ENCODE data around the gene EGLN3.
"Not testable (repeated sequence)": the region's sequence is repeated elsewhere in the genome, so short reads cannot be mapped to it uniquely, and the experiment has no call there.

Gene EGLN3

GRCh38 chr14:33932576-33933345 is 18.1 kb downstream of the EGLN3 start:
- no peaks in the 10 kb centered on the region for H3K4me1 Mint-ChIP-seq
- H3K27ac Mint-ChIP-seq, result no peak overlapping the region
- no peak for DNase-seq (ENCODE audit: low spot score in 2 of 2)
- H3K4me3 Mint-ChIP-seq, result no peak overlapping the region
- no peaks in the 10 kb centered on the region for H3K36me3 Mint-ChIP-seq
- H3K9me3 Mint-ChIP-seq, result peaks cover 3% of the 10 kb centered on the region
- ATAC-seq, result no peak

GRCh38 chr14:33932033-33932432 is 18.8 kb downstream of the EGLN3 start:
- Mint-ChIP-seq H3K4me3 (no peak overlapping the region), H3K4me1 (no peaks in the 10 kb centered on the region), H3K36me3 (no peaks in the 10 kb centered on the region), H3K9me3 (peaks cover 3% of the 10 kb centered on the region), H3K27ac (no peak overlapping the region)
- no peak for ATAC-seq
- DNase-seq (ENCODE audit: low spot score in 2 of 2), result no peak

GRCh38 chr14:33931461-33931860 is 19.4 kb downstream of the EGLN3 start:
- DNase-seq (ENCODE audit: low spot score in 2 of 2) (no peak), ATAC-seq (no peak)
- Mint-ChIP-seq H3K4me3 (no peak overlapping the region), H3K9me3 (peaks cover 3% of the 10 kb centered on the region), H3K27ac (no peak overlapping the region), H3K4me1 (no peaks in the 10 kb centered on the region), H3K36me3 (no peaks in the 10 kb centered on the region)

- H3K4me3 Mint-ChIP-seq, result no peak overlapping the region
- ATAC-seq (no peak), DNase-seq (ENCODE audit: low spot score in 2 of 2) (no peak)
- peaks cover 3% of the 10 kb centered on the region for H3K9me3 Mint-ChIP-seq
- no peak overlapping the region for H3K27ac Mint-ChIP-seq
- no peaks in the 10 kb centered on the region for H3K36me3 Mint-ChIP-seq
- no peaks in the 10 kb centered on the region for H3K4me1 Mint-ChIP-seq
These were observed 20.4 kb downstream of the EGLN3 start for GRCh38 chr14:33930439-33930838.

- no peaks in the 10 kb centered on the region for H3K36me3 Mint-ChIP-seq
- DNase-seq (ENCODE audit: low spot score in 2 of 2) (no peak), ATAC-seq (no peak)
- no peak overlapping the region for H3K27ac Mint-ChIP-seq
- no peak overlapping the region for H3K4me3 Mint-ChIP-seq
- no peaks in the 10 kb centered on the region for H3K4me1 Mint-ChIP-seq
- H3K9me3 Mint-ChIP-seq, result peaks cover 3% of the 10 kb centered on the region
These were observed 21.0 kb downstream of the EGLN3 start for GRCh38 chr14:33929799-33930408.

GRCh38 chr14:33928895-33929294 is 22.0 kb downstream of the EGLN3 start:
- DNase-seq (ENCODE audit: low spot score in 2 of 2), result no peak
- Mint-ChIP-seq H3K27ac (no peak overlapping the region), H3K36me3 (no peaks in the 10 kb centered on the region), H3K9me3 (peaks cover 3% of the 10 kb centered on the region), H3K4me1 (no peaks in the 10 kb centered on the region), H3K4me3 (no peak overlapping the region)
- no peak for ATAC-seq

GRCh38 chr14:33927944-33928343 is 22.9 kb downstream of the EGLN3 start:
- H3K4me3 Mint-ChIP-seq, result no peak overlapping the region
- H3K4me1 Mint-ChIP-seq, result no peaks in the 10 kb centered on the region
- ATAC-seq (no peak), DNase-seq (ENCODE audit: low spot score in 2 of 2) (no peak)
- H3K36me3 Mint-ChIP-seq, result no peaks in the 10 kb centered on the region
- H3K9me3 Mint-ChIP-seq, result peaks cover 3% of the 10 kb centered on the region
- no peak overlapping the region for H3K27ac Mint-ChIP-seq

- not testable (repeated sequence) for DNase-seq (ENCODE audit: low spot score in 2 of 2); H3K36me3 Mint-ChIP-seq; H3K27ac Mint-ChIP-seq
These were observed 23.9 kb downstream of the EGLN3 start for GRCh38 chr14:33926967-33927366.

GRCh38 chr14:33925946-33926345 is 24.9 kb downstream of the EGLN3 start:
- Mint-ChIP-seq H3K4me1 (no peaks in the 10 kb centered on the region), H3K36me3 (no peaks in the 10 kb centered on the region), H3K9me3 (peaks cover 3% of the 10 kb centered on the region), H3K4me3 (no peak overlapping the region), H3K27ac (no peak overlapping the region)
- ATAC-seq (no peak), DNase-seq (ENCODE audit: low spot score in 2 of 2) (no peak)

More at GRCh38 chr14:33926967-33927366, 23.9 kb downstream of the EGLN3 start:
- H3K9me3 Mint-ChIP-seq, ATAC-seq, H3K4me1 Mint-ChIP-seq, H3K4me3 Mint-ChIP-seq: not testable (repeated sequence)

- peaks cover 3% of the 10 kb centered on the region for H3K9me3 Mint-ChIP-seq
- DNase-seq (ENCODE audit: low spot score in 2 of 2), result no peak
- no peak overlapping the region for H3K4me3 Mint-ChIP-seq
- H3K36me3 Mint-ChIP-seq, result no peaks in the 10 kb centered on the region
- H3K4me1 Mint-ChIP-seq, result no peaks in the 10 kb centered on the region
- H3K27ac Mint-ChIP-seq, result no peak overlapping the region
- ATAC-seq, result no peak
These were observed 25.6 kb downstream of the EGLN3 start for GRCh38 chr14:33925235-33925634.

GRCh38 chr14:33924566-33925100 is 26.2 kb downstream of the EGLN3 start:
- Mint-ChIP-seq H3K4me1 (no peaks in the 10 kb centered on the region), H3K4me3 (no peak overlapping the region), H3K27ac (no peak overlapping the region), H3K9me3 (no peaks in the 10 kb centered on the region), H3K36me3 (no peaks in the 10 kb centered on the region)
- ATAC-seq (no peak), DNase-seq (ENCODE audit: low spot score in 2 of 2) (no peak)

- Mint-ChIP-seq H3K4me3 (no peak overlapping the region), H3K36me3 (no peaks in the 10 kb centered on the region), H3K4me1 (no peaks in the 10 kb centered on the region)
These were observed 28.7 kb downstream of the EGLN3 start for GRCh38 chr14:33922125-33922524.

GRCh38 chr14:33918256-33918655 is 32.6 kb downstream of the EGLN3 start:
- ATAC-seq (no peak), DNase-seq (ENCODE audit: low spot score in 2 of 2) (no peak)
- Mint-ChIP-seq H3K36me3 (no peaks in the 10 kb centered on the region), H3K4me1 (no peaks in the 10 kb centered on the region), H3K4me3 (no peak overlapping the region), H3K27ac (no peak overlapping the region), H3K9me3 (no peaks in the 10 kb centered on the region)

More at GRCh38 chr14:33922125-33922524, 28.7 kb downstream of the EGLN3 start:
- DNase-seq (ENCODE audit: low spot score in 2 of 2) (no peak), ATAC-seq (peak; percentile 28)
- Mint-ChIP-seq H3K27ac (no peak overlapping the region), H3K9me3 (no peaks in the 10 kb centered on the region)

- H3K4me3 Mint-ChIP-seq, result no peak overlapping the region
- DNase-seq (ENCODE audit: low spot score in 2 of 2) (no peak), ATAC-seq (no peak)
- H3K4me1 Mint-ChIP-seq, result no peaks in the 10 kb centered on the region
- no peaks in the 10 kb centered on the region for H3K36me3 Mint-ChIP-seq
- H3K27ac Mint-ChIP-seq, result no peak overlapping the region
- H3K9me3 Mint-ChIP-seq, result no peaks in the 10 kb centered on the region
These were observed 33.2 kb downstream of the EGLN3 start for GRCh38 chr14:33917661-33918060.

GRCh38 chr14:33916663-33917565 is 34.0 kb downstream of the EGLN3 start:
- ATAC-seq, result no peak
- H3K4me1 Mint-ChIP-seq, result no peaks in the 10 kb centered on the region
- no peak for DNase-seq (ENCODE audit: low spot score in 2 of 2)
- H3K4me3 Mint-ChIP-seq, result no peak overlapping the region
- no peaks in the 10 kb centered on the region for H3K36me3 Mint-ChIP-seq
- no peaks in the 10 kb centered on the region for H3K9me3 Mint-ChIP-seq
- no peak overlapping the region for H3K27ac Mint-ChIP-seq

Measured in stimulated activated effector memory CD8-positive, alpha-beta T cell treated with anti-CD3 and anti-CD28 coated beads, Interleukin-12 subunit alpha, Interleukin-12 subunit beta, amount 100 ng/mL, for 72 hours (primary cell).